NB4 (cell line): ENCODE data around the gene CCP110.
A peak's percentile ranks its signal among the peaks of the same experiment; 100 is the strongest.

Source experiments
- DNase-seq: peaks from one replicate; pipeline ENCODE4 v3.0.0; 2010; ENCODE audit warnings: low read depth
- H3K4me3 ChIP-seq: one replicate; pipeline ENCODE4 v1.5.1; 2011; ENCODE audit warnings: mild to moderate bottlenecking, low read depth, low read length, moderate library complexity
- CTCF ChIP-seq: IDR thresholded peaks from one replicate; pipeline ENCODE4 v1.5.1; 2012; ENCODE audit warnings: low read depth, low read length
- MYC ChIP-seq: IDR thresholded peaks from 2 replicates; pipeline ENCODE4 v1.6.1; 2011; ENCODE audit warnings: low read depth, low read length
- POLR2A ChIP-seq: IDR thresholded peaks from 2 replicates; pipeline ENCODE4 v1.6.1; 2011; ENCODE audit warnings: mild to moderate bottlenecking; ENCODE audit not compliant: insufficient read length; ENCODE audit errors: extremely low read depth
- TF ChIP-seq, protein P1 (sequence below): IDR thresholded peaks from 2 replicates; pipeline ENCODE4 v1.6.1; 2011; ENCODE audit warnings: low read depth, low read length

Gene CCP110

GRCh38 chr16:19582050-19582831, 58.5 kb downstream of the CCP110 start:
- DNase-seq = no peak
- TF ChIP-seq MYC (no peak), POLR2A (no peak), CTCF (no peak)
- TF ChIP-seq, protein P1, sequence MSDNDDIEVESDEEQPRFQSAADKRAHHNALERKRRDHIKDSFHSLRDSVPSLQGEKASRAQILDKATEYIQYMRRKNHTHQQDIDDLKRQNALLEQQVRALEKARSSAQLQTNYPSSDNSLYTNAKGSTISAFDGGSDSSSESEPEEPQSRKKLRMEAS = no peak
- no peak overlapping the region for H3K4me3 ChIP-seq

GRCh38 chr16:19583665-19584300, 60.0 kb downstream of the CCP110 start:
- peak; percentile 95 for TF ChIP-seq CTCF
- TF ChIP-seq, protein P1 = no peak
- no peak for TF ChIP-seq POLR2A

DNA sequence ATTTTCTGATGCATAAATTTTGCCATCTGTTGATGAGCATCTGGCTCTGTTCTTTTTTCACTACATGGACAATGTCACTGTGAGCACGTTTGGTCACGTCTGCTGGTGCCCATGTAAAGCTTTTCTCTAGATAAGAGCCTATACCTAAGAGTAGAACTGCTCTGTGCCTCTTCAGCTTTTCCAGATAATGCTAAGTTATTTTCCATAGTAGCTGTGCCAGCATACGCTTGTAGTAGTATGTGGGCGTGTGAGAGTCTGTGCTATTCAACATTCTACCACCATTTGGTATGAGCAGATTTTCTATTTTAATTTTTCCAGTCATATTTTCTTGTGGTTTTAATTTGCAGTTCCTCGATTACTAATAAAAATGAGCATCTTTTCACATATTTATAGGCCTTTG, 64.9 kb downstream of the CCP110 start:
- no peak for TF ChIP-seq CTCF
- no peak for TF ChIP-seq POLR2A
- TF ChIP-seq, protein P1 = no peak
- TF ChIP-seq MYC = no peak
- no peak overlapping the region for H3K4me3 ChIP-seq
- no peak for DNase-seq

More at GRCh38 chr16:19583665-19584300, 60.0 kb downstream of the CCP110 start:
- no peak overlapping the region for H3K4me3 ChIP-seq
- DNase-seq = peak; percentile 58

- TF ChIP-seq, protein P1 = no peak
- no peak for TF ChIP-seq MYC
- TF ChIP-seq POLR2A = no peak
- no peak overlapping the region for H3K4me3 ChIP-seq
These were observed 65.4 kb downstream of the CCP110 start for GRCh38 chr16:19589106-19589505.

DNA sequence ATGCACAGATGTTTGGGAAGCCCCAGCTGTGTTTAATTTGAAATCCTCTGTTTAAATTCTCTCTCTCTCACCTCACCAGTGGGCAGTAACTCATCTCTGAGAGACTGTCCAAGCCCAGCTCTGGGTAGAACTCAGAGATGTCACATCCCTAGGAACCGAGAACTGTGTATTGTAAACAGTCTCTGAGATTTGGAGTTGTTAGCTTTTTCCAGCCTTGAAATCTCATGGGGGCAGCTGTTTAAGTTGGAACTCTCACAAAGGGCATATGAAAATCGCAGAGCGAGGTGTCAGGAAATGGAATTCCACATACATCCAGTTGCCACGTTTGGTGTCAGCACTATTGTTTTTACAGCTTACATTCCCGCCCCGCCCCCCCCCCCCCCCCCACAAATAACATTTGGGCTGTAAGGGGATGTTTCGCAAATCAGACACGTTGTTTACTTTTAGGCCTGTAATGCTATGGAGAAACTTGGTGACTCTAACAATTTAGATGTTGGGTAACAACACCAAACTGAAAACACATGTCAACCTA, 66.1 kb downstream of the CCP110 start:
- TF ChIP-seq MYC (no peak), POLR2A (no peak), CTCF (no peak)
- TF ChIP-seq, protein P1 = no peak
- DNase-seq = no peak
- no peak overlapping the region for H3K4me3 ChIP-seq

More at GRCh38 chr16:19589106-19589505, 65.4 kb downstream of the CCP110 start:
- no peak for DNase-seq

- DNase-seq = no peak
- TF ChIP-seq POLR2A (no peak), MYC (no peak), CTCF (no peak)
- TF ChIP-seq, protein P1 = no peak
These were observed 71.5 kb downstream of the CCP110 start for GRCh38 chr16:19595043-19595767.

More at GRCh38 chr16:19595043-19595767, 71.5 kb downstream of the CCP110 start:
- H3K4me3 ChIP-seq = no peak overlapping the region
